Measurements from ENCODE around the gene GOLIM4.

GRCh38 chr3:168080022-168080421 is 15.7 kb downstream of the GOLIM4 start:
- TF ChIP-seq CTCF (IDR thresholded peaks at IDR 0.05): no peak
- TF ChIP-seq POLR2A (IDR thresholded peaks at IDR 0.05): no peak

Measured in body of pancreas (tissue), 4 donors.